ENCODE data around the gene EEF1AKMT1.

EEF1AKMT1 gene

GRCh38 chr13:20814224-20814910 lies 40.6 kb upstream of the EEF1AKMT1 start:
- no peaks in the 10 kb centered on the region for H3K9me3 ChIP-seq (ENCODE audit: severe bottlenecking)
- peak; percentile 88 for DNase-seq
- peak overlapping the region; percentile 26 for H3K27ac ChIP-seq
- peaks cover 34% of the 10 kb centered on the region for H3K36me3 ChIP-seq
- no peaks in the 10 kb centered on the region for H3K27me3 ChIP-seq (ENCODE audit: insufficient read depth, low read depth, severe bottlenecking)
- H3K4me3 ChIP-seq (ENCODE audit: low read depth, low read length), result no peak overlapping the region
- TF ChIP-seq, protein P1, sequence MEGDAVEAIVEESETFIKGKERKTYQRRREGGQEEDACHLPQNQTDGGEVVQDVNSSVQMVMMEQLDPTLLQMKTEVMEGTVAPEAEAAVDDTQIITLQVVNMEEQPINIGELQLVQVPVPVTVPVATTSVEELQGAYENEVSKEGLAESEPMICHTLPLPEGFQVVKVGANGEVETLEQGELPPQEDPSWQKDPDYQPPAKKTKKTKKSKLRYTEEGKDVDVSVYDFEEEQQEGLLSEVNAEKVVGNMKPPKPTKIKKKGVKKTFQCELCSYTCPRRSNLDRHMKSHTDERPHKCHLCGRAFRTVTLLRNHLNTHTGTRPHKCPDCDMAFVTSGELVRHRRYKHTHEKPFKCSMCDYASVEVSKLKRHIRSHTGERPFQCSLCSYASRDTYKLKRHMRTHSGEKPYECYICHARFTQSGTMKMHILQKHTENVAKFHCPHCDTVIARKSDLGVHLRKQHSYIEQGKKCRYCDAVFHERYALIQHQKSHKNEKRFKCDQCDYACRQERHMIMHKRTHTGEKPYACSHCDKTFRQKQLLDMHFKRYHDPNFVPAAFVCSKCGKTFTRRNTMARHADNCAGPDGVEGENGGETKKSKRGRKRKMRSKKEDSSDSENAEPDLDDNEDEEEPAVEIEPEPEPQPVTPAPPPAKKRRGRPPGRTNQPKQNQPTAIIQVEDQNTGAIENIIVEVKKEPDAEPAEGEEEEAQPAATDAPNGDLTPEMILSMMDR (IDR thresholded peaks at IDR 0.05; ENCODE audit: low read depth, low read length), result no peak

GRCh38 chr13:20812890-20813289 lies 39.1 kb upstream of the EEF1AKMT1 start:
- Histone ChIP-seq H3K27ac (no peak overlapping the region), H3K4me3 (ENCODE audit: low read depth, low read length) (no peak overlapping the region), H3K27me3 (ENCODE audit: insufficient read depth, low read depth, severe bottlenecking) (no peaks in the 10 kb centered on the region), H3K36me3 (peaks cover 45% of the 10 kb centered on the region), H3K9me3 (ENCODE audit: severe bottlenecking) (no peaks in the 10 kb centered on the region)
- TF ChIP-seq, protein P1 (IDR thresholded peaks at IDR 0.05; ENCODE audit: low read depth, low read length), result no peak
- DNase-seq, result no peak

DNA sequence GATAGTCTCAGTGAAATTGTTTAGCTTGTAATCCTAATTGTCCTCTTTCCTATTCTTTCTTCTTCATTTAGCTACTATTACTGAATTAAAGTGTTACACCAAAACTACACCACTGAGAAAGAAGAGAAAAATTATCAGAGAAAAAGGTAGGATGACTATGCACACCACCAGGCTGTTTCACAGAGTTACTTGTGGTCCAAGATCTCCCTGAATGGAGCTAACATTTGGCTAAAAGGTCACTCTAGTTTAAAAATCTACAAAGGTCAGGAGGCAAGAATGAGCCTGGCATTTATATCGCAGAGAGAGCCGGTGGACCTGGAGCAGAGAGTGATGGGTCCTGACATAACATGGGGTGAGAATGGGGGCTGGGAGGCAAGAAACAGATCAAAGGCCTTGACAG lies 37.0 kb upstream of the EEF1AKMT1 start:
- Histone ChIP-seq H3K4me3 (ENCODE audit: low read depth, low read length) (no peak overlapping the region), H3K9me3 (ENCODE audit: severe bottlenecking) (no peaks in the 10 kb centered on the region), H3K27ac (no peak overlapping the region), H3K36me3 (peaks cover 56% of the 10 kb centered on the region), H3K27me3 (ENCODE audit: insufficient read depth, low read depth, severe bottlenecking) (no peaks in the 10 kb centered on the region)
- DNase-seq, result no peak
- TF ChIP-seq, protein P1 (IDR thresholded peaks at IDR 0.05; ENCODE audit: low read depth, low read length), result no peak

GRCh38 chr13:20808874-20809273 lies 35.1 kb upstream of the EEF1AKMT1 start:
- TF ChIP-seq, protein P1 (IDR thresholded peaks at IDR 0.05; ENCODE audit: low read depth, low read length), result no peak
- DNase-seq, result no peak
- H3K4me3 ChIP-seq (ENCODE audit: low read depth, low read length), result no peak overlapping the region

GRCh38 chr13:20803180-20803965 lies 29.6 kb upstream of the EEF1AKMT1 start:
- DNase-seq, result no peak

More at GRCh38 chr13:20808874-20809273, 35.1 kb upstream of the EEF1AKMT1 start:
- no peaks in the 10 kb centered on the region for H3K27me3 ChIP-seq (ENCODE audit: insufficient read depth, low read depth, severe bottlenecking)
- H3K27ac ChIP-seq, result no peak overlapping the region
- H3K9me3 ChIP-seq (ENCODE audit: severe bottlenecking), result no peaks in the 10 kb centered on the region
- H3K36me3 ChIP-seq, result peaks cover 60% of the 10 kb centered on the region

More at GRCh38 chr13:20803180-20803965, 29.6 kb upstream of the EEF1AKMT1 start:
- Histone ChIP-seq H3K27me3 (ENCODE audit: insufficient read depth, low read depth, severe bottlenecking) (no peaks in the 10 kb centered on the region), H3K4me3 (ENCODE audit: low read depth, low read length) (no peak overlapping the region), H3K9me3 (ENCODE audit: severe bottlenecking) (no peaks in the 10 kb centered on the region), H3K36me3 (peaks cover 50% of the 10 kb centered on the region), H3K27ac (no peak overlapping the region)
- TF ChIP-seq, protein P1 (IDR thresholded peaks at IDR 0.05; ENCODE audit: low read depth, low read length), result no peak
